Omental fat pad (tissue), 4 donors: ENCODE data around the gene SRF. TPM values are rescaled to one million over a fixed set of nuclear protein-coding genes. Genes with fewer than 3 reads are reported as not detected.
"Not testable (repeated sequence)": the region's sequence is repeated elsewhere in the genome, so short reads cannot be mapped to it uniquely, and the experiment has no call there.

Experiments used
- ATAC-seq: fragments of 150-250 bp; one replicate; pipeline ENCODE4 v1.9.1; 2016; ENCODE audit warnings: mild to moderate bottlenecking, moderate library complexity; ENCODE audit not compliant: low FRiP score
- DNase-seq: peaks from one replicate; pipeline ENCODE4 v3.0.0-alpha.2; 2019; ENCODE audit warnings: low spot score
- total RNA-seq, 4 donors: library from RNA; depleted of rRNA; stranded (reverse); fragments of >200 nt; gene quantifications; one replicate each; pipeline ENCODE4 v1.1.0, GENCODE V29; 2016
- TF ChIP-seq, protein P1 (sequence below), 3 donors: fragments of 450-650 bp; IDR thresholded peaks; one replicate each; pipeline ENCODE4 v1.5.1; 2016 to 2017; ENCODE audit warnings: antibody characterized with exemption in 3 of 3, mild to moderate bottlenecking in 3 of 3, moderate library complexity in 2 of 3

Gene SRF
- total RNA-seq, 4 donors from 2014 or later: 21.5 to 37.8 (median 24.4) TPM

GRCh38 chr6:43127180-43127579 lies 43.9 kb upstream of the SRF start:
- TF ChIP-seq, protein P1, sequence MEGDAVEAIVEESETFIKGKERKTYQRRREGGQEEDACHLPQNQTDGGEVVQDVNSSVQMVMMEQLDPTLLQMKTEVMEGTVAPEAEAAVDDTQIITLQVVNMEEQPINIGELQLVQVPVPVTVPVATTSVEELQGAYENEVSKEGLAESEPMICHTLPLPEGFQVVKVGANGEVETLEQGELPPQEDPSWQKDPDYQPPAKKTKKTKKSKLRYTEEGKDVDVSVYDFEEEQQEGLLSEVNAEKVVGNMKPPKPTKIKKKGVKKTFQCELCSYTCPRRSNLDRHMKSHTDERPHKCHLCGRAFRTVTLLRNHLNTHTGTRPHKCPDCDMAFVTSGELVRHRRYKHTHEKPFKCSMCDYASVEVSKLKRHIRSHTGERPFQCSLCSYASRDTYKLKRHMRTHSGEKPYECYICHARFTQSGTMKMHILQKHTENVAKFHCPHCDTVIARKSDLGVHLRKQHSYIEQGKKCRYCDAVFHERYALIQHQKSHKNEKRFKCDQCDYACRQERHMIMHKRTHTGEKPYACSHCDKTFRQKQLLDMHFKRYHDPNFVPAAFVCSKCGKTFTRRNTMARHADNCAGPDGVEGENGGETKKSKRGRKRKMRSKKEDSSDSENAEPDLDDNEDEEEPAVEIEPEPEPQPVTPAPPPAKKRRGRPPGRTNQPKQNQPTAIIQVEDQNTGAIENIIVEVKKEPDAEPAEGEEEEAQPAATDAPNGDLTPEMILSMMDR (IDR thresholded peaks at IDR 0.05): no peak
- DNase-seq: no peak
- no peak for ATAC-seq

DNA sequence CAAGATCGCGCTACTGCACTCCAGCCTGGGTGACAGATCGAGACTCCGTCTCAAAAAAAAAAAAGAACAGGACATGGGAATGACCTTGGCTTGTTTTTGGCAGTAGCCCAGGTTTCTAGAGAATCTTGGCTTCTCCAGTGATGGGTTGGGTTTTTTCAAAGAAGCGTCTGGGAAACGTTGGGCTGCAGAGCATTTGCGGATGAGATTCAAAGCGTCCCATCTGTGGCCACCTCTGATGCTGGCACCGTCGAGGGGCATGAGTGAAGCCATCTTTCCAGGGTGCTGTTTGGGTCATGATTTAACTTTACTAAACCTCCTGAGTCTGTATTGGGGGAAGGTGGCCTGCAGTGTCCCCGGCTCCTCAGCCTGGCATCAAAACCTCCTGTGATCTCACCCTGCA lies 43.2 kb upstream of the SRF start:
- TF ChIP-seq, protein P1 (IDR thresholded peaks at IDR 0.05): no peak
- ATAC-seq: no peak
- DNase-seq: no peak

GRCh38 chr6:43128926-43129325 lies 42.1 kb upstream of the SRF start:
- ATAC-seq (no peak), DNase-seq (no peak)
- TF ChIP-seq, protein P1 (IDR thresholded peaks at IDR 0.05): no peak

DNA sequence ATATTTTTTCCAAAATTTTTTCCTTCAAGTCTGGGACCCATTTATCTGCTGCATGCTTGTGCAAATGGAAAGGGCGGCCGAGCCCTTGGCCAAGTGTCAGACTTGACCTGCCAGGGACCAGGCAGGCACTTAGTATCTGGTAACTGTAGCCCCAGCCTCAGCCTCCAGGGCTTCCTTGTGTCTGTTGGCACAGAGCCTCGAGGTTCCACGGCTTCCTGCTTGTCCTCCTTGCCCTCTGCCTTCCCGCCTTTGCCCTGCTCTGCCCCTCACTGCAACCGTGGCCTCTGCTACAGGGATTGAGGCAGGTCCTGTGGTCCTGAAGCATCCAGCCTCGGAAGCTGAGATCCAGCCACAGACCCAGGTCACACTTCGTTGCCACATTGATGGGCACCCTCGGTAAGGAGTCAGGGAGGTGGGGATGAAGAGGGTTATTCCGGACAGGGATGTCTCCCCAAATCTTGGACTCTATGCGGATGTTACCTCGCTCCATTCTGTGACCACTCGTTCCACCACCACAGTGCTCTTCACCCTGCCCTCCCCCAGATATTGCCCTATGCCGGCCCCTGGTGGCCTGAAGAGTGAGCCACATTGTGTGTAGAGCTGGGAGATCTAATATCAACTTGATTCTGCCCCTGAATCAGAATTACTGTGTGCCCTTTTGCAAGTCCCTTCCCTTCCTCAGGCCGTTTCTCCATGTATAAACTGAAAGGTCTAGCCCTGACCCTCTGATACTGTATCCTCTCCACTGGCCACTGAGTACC lies 41.5 kb upstream of the SRF start:
- TF ChIP-seq, protein P1 (IDR thresholded peaks at IDR 0.05): no peak
- ATAC-seq: no peak
- DNase-seq: no peak

GRCh38 chr6:43130429-43130828 lies 40.6 kb upstream of the SRF start:
- ATAC-seq: no peak
- DNase-seq: no peak
- TF ChIP-seq, protein P1 (IDR thresholded peaks at IDR 0.05): no peak

- ATAC-seq, DNase-seq: not testable (repeated sequence)
Measured at GRCh38 chr6:43131379-43131778, 39.7 kb upstream of the SRF start.

GRCh38 chr6:43138267-43138666 lies 32.8 kb upstream of the SRF start:
- no peak for ATAC-seq
- TF ChIP-seq, protein P1 (IDR thresholded peaks at IDR 0.05): no peak

DNA sequence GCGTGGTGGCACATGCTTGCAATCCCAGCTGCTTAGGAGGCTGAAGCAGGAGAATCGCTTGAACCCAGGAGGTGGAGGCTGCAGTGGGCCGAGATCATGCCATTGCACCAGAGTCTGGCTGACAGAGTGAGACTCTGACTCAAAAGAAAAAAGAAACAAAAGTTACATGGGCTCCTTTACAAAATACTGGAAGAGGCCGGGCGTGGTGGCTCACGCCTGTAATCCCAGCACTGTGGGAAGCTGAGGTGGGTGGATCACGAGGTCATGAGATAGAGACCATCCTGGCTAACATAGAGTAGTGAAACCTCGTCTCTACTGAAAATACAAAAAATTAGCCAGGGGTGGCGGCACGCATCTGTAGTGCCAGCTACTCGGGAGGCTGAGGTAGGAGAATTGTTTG lies 31.1 kb upstream of the SRF start:
- ATAC-seq, DNase-seq: not testable (repeated sequence)

More at GRCh38 chr6:43138267-43138666, 32.8 kb upstream of the SRF start:
- DNase-seq: no peak
